Calu3 (cell line): Measurements from ENCODE around the gene OSER1. TPM values are rescaled to one million over a fixed set of nuclear protein-coding genes. Genes with fewer than 3 reads are reported as not detected.

Source experiments
- BruUV-seq: library from RNA; stranded (reverse); fragments of 400-500 nt; replicated peaks from 2 replicates; lab custom pipeline; 2021; lab: Mats Ljungman, UMichigan
- CTCF ChIA-PET: fragments of 300-600 bp; sonication (Branson Sonifier 250); formaldehyde crosslinking; loops from one replicate; lab custom pipeline; 2022; ENCODE audit warnings: antibody characterized with exemption; lab: Charles Lee
- DNase-seq: peaks from one replicate; pipeline ENCODE4 v3.0.0; 2022
- H3K27ac Mint-ChIP-seq: one replicate; pipeline ENCODE4 v1.8.0; 2022; ENCODE audit warnings: mixed read lengths; ENCODE audit not compliant: unreplicated experiment
- H3K27me3 Mint-ChIP-seq: one replicate; pipeline ENCODE4 v1.8.0; 2022; ENCODE audit warnings: mixed read lengths; ENCODE audit not compliant: unreplicated experiment
- H3K36me3 Mint-ChIP-seq: one replicate; pipeline ENCODE4 v1.8.0; 2022; ENCODE audit warnings: mild to moderate bottlenecking, moderate library complexity, mixed read lengths; ENCODE audit not compliant: insufficient read depth, unreplicated experiment
- H3K4me1 Mint-ChIP-seq: one replicate; pipeline ENCODE4 v1.8.0; 2022; ENCODE audit warnings: mild to moderate bottlenecking, low read depth, mixed read lengths; ENCODE audit not compliant: unreplicated experiment
- H3K4me3 Mint-ChIP-seq: one replicate; pipeline ENCODE4 v1.8.0; 2022; ENCODE audit warnings: mild to moderate bottlenecking, low read depth, moderate library complexity, mixed read lengths; ENCODE audit not compliant: unreplicated experiment
- H3K9me3 Mint-ChIP-seq: one replicate; pipeline ENCODE4 v1.8.0; 2022; ENCODE audit warnings: low read depth, mixed read lengths; ENCODE audit not compliant: unreplicated experiment
- intact Hi-C: fragments of 100-400 bp; cut with micrococcal nuclease; formaldehyde crosslinking; loops from one replicate; pipeline ENCODE4 v1.10.0; 2022; ENCODE audit not compliant: unreplicated experiment
- total RNA-seq: library from RNA; stranded (reverse); gene quantifications from 2 replicates; pipeline ENCODE4 v1.2.3, GENCODE V29; 2022
- TF ChIP-seq, protein P1 (sequence below): fragments of 200-600 bp; IDR thresholded peaks from one replicate; pipeline ENCODE4 v1.8.0; 2022; ENCODE audit warnings: antibody characterized with exemption; ENCODE audit not compliant: unreplicated experiment

OSER1 gene
- total RNA-seq, 1 experiment from 2014 or later: 56.7 TPM

DNA sequence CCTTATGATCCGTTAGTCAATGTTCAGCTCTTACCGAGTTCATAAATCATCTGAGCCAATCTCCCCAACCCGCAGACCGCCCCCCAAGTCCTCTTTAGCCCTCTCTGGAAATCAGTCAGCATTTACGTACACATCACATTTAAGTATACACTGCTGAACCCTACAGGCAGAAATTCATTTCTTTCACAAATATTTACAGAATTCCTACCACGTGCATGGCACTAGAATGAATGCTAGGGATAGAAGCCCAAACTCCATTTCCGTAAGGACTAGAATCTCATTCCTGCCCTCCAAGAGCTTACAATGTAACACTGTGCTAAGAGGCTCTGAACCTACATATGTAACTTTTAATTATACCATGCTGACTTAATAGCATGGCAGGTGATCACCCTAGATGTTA lies 1.8 kb downstream of the OSER1 start:
- BruUV-seq: no TSS peak
- H3K4me3 Mint-ChIP-seq: peak overlapping the region; percentile 90
- H3K4me1 Mint-ChIP-seq: peaks cover 46% of the 10 kb centered on the region
- peak overlapping the region; percentile 94 for H3K27ac Mint-ChIP-seq
- intact Hi-C loops: no loop called here
- DNase-seq: no peak
- H3K27me3 Mint-ChIP-seq: no peaks in the 10 kb centered on the region
- CTCF ChIA-PET: interaction anchor here (0.8 to 1.6 kb wide), 3 partner anchors 9 to 92 kb away, joined by 5 to 7 read pairs (median 5); no protein-coding TSS in a partner anchor
- H3K36me3 Mint-ChIP-seq: peaks cover 59% of the 10 kb centered on the region
- H3K9me3 Mint-ChIP-seq: no peaks in the 10 kb centered on the region
- TF ChIP-seq, protein P1, sequence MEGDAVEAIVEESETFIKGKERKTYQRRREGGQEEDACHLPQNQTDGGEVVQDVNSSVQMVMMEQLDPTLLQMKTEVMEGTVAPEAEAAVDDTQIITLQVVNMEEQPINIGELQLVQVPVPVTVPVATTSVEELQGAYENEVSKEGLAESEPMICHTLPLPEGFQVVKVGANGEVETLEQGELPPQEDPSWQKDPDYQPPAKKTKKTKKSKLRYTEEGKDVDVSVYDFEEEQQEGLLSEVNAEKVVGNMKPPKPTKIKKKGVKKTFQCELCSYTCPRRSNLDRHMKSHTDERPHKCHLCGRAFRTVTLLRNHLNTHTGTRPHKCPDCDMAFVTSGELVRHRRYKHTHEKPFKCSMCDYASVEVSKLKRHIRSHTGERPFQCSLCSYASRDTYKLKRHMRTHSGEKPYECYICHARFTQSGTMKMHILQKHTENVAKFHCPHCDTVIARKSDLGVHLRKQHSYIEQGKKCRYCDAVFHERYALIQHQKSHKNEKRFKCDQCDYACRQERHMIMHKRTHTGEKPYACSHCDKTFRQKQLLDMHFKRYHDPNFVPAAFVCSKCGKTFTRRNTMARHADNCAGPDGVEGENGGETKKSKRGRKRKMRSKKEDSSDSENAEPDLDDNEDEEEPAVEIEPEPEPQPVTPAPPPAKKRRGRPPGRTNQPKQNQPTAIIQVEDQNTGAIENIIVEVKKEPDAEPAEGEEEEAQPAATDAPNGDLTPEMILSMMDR: no peak

DNA sequence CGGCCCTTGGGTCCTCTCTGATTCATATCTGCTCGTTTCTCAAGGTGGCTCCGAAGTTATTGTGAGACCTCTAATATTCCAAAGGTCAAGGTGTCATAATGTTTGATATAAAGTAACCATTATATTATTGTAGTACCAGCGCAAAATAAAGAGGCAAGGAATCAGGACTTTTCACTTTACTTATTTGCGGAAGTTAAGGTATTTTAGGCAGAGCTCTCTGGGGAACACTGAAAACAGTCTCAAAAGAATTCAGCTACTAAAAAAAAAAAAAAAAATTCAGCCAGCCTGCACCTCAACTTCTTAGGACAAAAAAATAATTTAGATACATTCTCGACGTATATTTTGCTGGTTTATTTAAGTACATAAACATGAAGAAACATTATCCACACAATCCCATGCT lies 2.4 kb downstream of the OSER1 start:
- intact Hi-C loops: no loop called here
- BruUV-seq: no TSS peak
- CTCF ChIA-PET: interaction anchor here (0.8 to 1.6 kb wide), 3 partner anchors 9 to 91 kb away, joined by 5 to 7 read pairs (median 5); no protein-coding TSS in a partner anchor
- DNase-seq: no peak
- Mint-ChIP-seq H3K27me3 (no peaks in the 10 kb centered on the region), H3K27ac (peak overlapping the region; percentile 94), H3K36me3 (peaks cover 65% of the 10 kb centered on the region), H3K4me1 (peaks cover 52% of the 10 kb centered on the region), H3K4me3 (peak overlapping the region; percentile 90), H3K9me3 (no peaks in the 10 kb centered on the region)
- TF ChIP-seq, protein P1: no peak

DNA sequence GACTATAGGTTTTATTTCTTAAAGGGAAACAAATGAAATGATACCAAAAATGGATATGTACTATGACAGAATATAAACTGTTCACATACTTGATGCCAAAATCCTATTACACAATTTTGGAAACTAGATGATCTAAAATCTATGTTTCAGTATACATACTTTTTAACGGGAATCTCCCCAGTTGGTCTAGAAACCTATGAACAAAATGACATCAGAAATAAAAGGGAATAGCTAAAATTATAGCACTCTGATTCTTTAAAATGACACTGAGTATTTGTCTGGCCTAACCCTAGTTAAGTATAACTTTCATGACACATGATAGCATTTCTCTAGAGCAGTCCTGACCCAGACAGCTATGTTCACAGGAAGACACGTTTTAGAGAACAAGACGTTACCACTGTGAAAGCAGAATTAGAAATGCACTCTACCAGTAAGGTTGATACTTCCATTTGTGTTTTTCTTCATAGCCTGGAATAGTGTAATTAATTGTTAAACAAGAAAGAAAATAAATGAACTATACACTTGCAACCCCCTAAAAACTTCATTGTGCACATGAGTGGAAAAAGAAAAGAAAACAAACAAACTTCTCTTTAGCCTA lies 3.3 kb downstream of the OSER1 start:
- Mint-ChIP-seq H3K27me3 (no peaks in the 10 kb centered on the region), H3K4me1 (peaks cover 56% of the 10 kb centered on the region), H3K36me3 (peaks cover 74% of the 10 kb centered on the region), H3K9me3 (no peaks in the 10 kb centered on the region), H3K27ac (peak overlapping the region; percentile 94), H3K4me3 (peak overlapping the region; percentile 90)
- no TSS peak for BruUV-seq
- DNase-seq: no peak
- TF ChIP-seq, protein P1: no peak
- intact Hi-C loops: no loop called here
- CTCF ChIA-PET: interaction anchor here (0.5 kb wide), 1 partner anchor 78 kb away, joined by 4 read pairs; no protein-coding TSS in a partner anchor

DNA sequence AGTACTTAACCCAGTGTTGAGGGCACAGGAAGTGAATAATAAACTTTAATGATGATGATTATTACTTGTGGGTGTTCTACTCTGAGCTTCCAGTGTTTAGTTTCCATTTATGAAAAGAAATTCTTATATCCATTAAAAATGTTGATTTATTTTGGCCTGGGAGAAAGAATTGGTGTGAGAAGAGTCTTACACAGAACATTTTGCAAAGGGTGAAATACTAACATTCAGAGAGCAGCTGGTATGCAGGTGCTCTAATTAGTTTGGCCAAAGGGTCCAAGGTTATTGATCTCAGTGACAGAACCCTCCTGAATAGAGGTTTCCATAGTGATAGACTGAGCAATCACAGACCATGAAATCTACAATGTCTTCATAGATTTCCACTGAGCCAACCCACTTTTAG lies 4.4 kb downstream of the OSER1 start:
- no peak overlapping the region for H3K27ac Mint-ChIP-seq
- peaks cover 67% of the 10 kb centered on the region for H3K4me1 Mint-ChIP-seq
- H3K4me3 Mint-ChIP-seq: no peak overlapping the region
- H3K27me3 Mint-ChIP-seq: no peaks in the 10 kb centered on the region
- DNase-seq: no peak
- intact Hi-C loops: no loop called here
- no peaks in the 10 kb centered on the region for H3K9me3 Mint-ChIP-seq
- CTCF ChIA-PET: no interaction called here
- BruUV-seq: no TSS peak
- TF ChIP-seq, protein P1: no peak
- peaks cover 77% of the 10 kb centered on the region for H3K36me3 Mint-ChIP-seq
